Right cardiac atrium (tissue), 5 donors: Measurements from ENCODE around the gene RASA4B. TPM values are rescaled to one million over a fixed set of nuclear protein-coding genes. Genes with fewer than 3 reads are reported as not detected.
"Not testable (repeated sequence)": the region's sequence is repeated elsewhere in the genome, so short reads cannot be mapped to it uniquely, and the experiment has no call there.

Experiments
- ATAC-seq, 2 donors: fragments of 200-7000 bp; cut with Tn5 transposase; one replicate each; pipeline versions ENCODE4 v1.8.0 to v1.9.1; 2020; ENCODE audit warnings: moderate library complexity in 2 of 2, mild to moderate bottlenecking in 1 of 2
- DNase-seq, 3 donors: peaks; one replicate each; pipeline ENCODE4 v3.0.0-alpha.2; 2020
- H3K27ac ChIP-seq: one replicate; pipeline ENCODE4 v1.5.1; 2013; ENCODE audit warnings: mild to moderate bottlenecking, low read length, control low read depth, moderate library complexity
- H3K27me3 ChIP-seq: one replicate; pipeline ENCODE4 v1.6.1; 2013; ENCODE audit not compliant: control insufficient read depth, insufficient read depth
- H3K4me1 ChIP-seq: one replicate; pipeline ENCODE4 v1.6.1; 2013; ENCODE audit warnings: low read length; ENCODE audit not compliant: control insufficient read depth, insufficient read depth
- H3K4me3 ChIP-seq: one replicate; pipeline ENCODE4 v1.5.1; 2013; ENCODE audit warnings: low read length, control low read depth
- H3K9me3 ChIP-seq: one replicate; pipeline ENCODE4 v1.6.1; 2013; ENCODE audit warnings: low read length; ENCODE audit not compliant: control insufficient read depth
- WGBS: extraction: QIAGEN DNeasy Blood & Tissue Kit; methylation state at CpG from one replicate; pipeline ENCODE4 v1.1.7; 2013; 5-methylcytosine and 5-hydroxymethylcytosine counted together
- intact Hi-C, 4 donors: fragments of 100-400 bp; cut with DNase I; formaldehyde crosslinking; loops; one replicate each; pipeline versions ENCODE4 v1.11.0 to v1.14.0; 2022 to 2023
- polyA plus RNA-seq: library from polyadenylated mRNA; stranded (reverse); fragments of 200-250 nt; gene quantifications from one replicate; pipeline ENCODE4 v1.2.3, GENCODE V29; 2013
- total RNA-seq, 4 donors: library from RNA; stranded (reverse); fragmentation: NEBNext Ultra II Directional; extraction: Animal tissue kit (Norgen Biotek cat#: 25700); gene quantifications; one replicate each; pipeline ENCODE4 v1.2.1, GENCODE V29; 2021
- donor health status: healthy with polysubstance abuse.
- donor health status: DM: no; HTN: yes; CAD: no.
- donor health status: DM: no; HTN: no; CAD: no.
- donor health status: DM: no; HTN: yes; CAD: no; lungs with severe emphysema.
- donor health status: DM: yes; HTN: yes; CAD: no.

The RASA4B gene
- total and polyA plus RNA-seq, 5 donors: 3.8 to 12.8 (median 8.5) TPM

- ATAC-seq (peak in 1 of 2 donors; percentile 7), DNase-seq (peak; percentile 41 to 70 (median 65))
- H3K9me3 ChIP-seq, H3K27me3 ChIP-seq, H3K4me3 ChIP-seq, H3K27ac ChIP-seq, intact Hi-C loops, H3K4me1 ChIP-seq: not testable (repeated sequence)
- WGBS: no CpG with 5 or more reads among the region's 7 CpGs
These were observed 14.0 kb upstream of the RASA4B start for GRCh38 chr7:102531583-102531982.

GRCh38 chr7:102527822-102528793, 10.5 kb upstream of the RASA4B start:
- H3K27ac ChIP-seq, H3K27me3 ChIP-seq, H3K9me3 ChIP-seq, H3K4me1 ChIP-seq, intact Hi-C loops, H3K4me3 ChIP-seq: not testable (repeated sequence)
- WGBS: 100% methylated on average over 4 of the region's 13 CpGs
- DNase-seq: peak in 1 of 3 donors; percentile 6
- peak; percentile 10 to 35 for ATAC-seq

- H3K27me3 ChIP-seq, H3K9me3 ChIP-seq, H3K27ac ChIP-seq, H3K4me1 ChIP-seq, H3K4me3 ChIP-seq, intact Hi-C loops: not testable (repeated sequence)
- ATAC-seq (peak; percentile 7 to 19), DNase-seq (peak in 2 of 3 donors; percentile 16)
- 80% methylated on average over 1 of the region's 8 CpGs for WGBS
These were observed 9.6 kb upstream of the RASA4B start for GRCh38 chr7:102527182-102527581.

- H3K9me3 ChIP-seq, intact Hi-C loops, H3K27ac ChIP-seq, H3K27me3 ChIP-seq, H3K4me3 ChIP-seq, H3K4me1 ChIP-seq: not testable (repeated sequence)
- DNase-seq (peak in 2 of 3 donors; percentile 28 to 44), ATAC-seq (peak in 1 of 2 donors; percentile 7)
- WGBS: 71% methylated on average over 1 of the region's 2 CpGs
These were observed 7.2 kb upstream of the RASA4B start for GRCh38 chr7:102524803-102525202.

- H3K27ac ChIP-seq, H3K9me3 ChIP-seq, ATAC-seq, intact Hi-C loops, H3K4me1 ChIP-seq, DNase-seq, H3K27me3 ChIP-seq, H3K4me3 ChIP-seq: not testable (repeated sequence)
- no CpG with 5 or more reads among the region's 5 CpGs for WGBS
These were observed 3.2 kb upstream of the RASA4B start for GRCh38 chr7:102520797-102521196.

GRCh38 chr7:102516951-102517350, 626 bp downstream of the RASA4B start:
- DNase-seq, ATAC-seq, H3K9me3 ChIP-seq, H3K4me1 ChIP-seq, H3K27me3 ChIP-seq, H3K27ac ChIP-seq, H3K4me3 ChIP-seq, intact Hi-C loops: not testable (repeated sequence)
- WGBS: no CpG with 5 or more reads among the region's 10 CpGs

GRCh38 chr7:102515889-102516288, 1.7 kb downstream of the RASA4B start:
- no CpG with 5 or more reads among the region's 3 CpGs for WGBS
- H3K27ac ChIP-seq, H3K27me3 ChIP-seq, intact Hi-C loops, H3K4me3 ChIP-seq, H3K4me1 ChIP-seq, DNase-seq, H3K9me3 ChIP-seq: not testable (repeated sequence)
- peak in 1 of 2 donors; percentile 3 for ATAC-seq

GRCh38 chr7:102514881-102515721, 2.5 kb downstream of the RASA4B start:
- ATAC-seq (peak; percentile 5 to 17), DNase-seq (peak in 1 of 3 donors; percentile 14)
- H3K27me3 ChIP-seq, H3K27ac ChIP-seq, H3K4me1 ChIP-seq, H3K4me3 ChIP-seq, intact Hi-C loops, H3K9me3 ChIP-seq: not testable (repeated sequence)
- WGBS: 14% methylated on average over 2 of the region's 15 CpGs

- H3K27me3 ChIP-seq, intact Hi-C loops, H3K9me3 ChIP-seq, H3K4me1 ChIP-seq: not testable (repeated sequence)
- H3K4me3 ChIP-seq: peak overlapping the region; percentile 30
- 8% methylated on average over 5 of the region's 5 CpGs for WGBS
- ATAC-seq: peak; percentile 2 to 10
- H3K27ac ChIP-seq: peak overlapping the region; percentile 57
- DNase-seq: peak in 2 of 3 donors; percentile 75 to 76
These were observed 4.8 kb downstream of the RASA4B start for GRCh38 chr7:102512642-102513221.

GRCh38 chr7:102511860-102512522, 5.6 kb downstream of the RASA4B start:
- H3K27me3 ChIP-seq, H3K4me3 ChIP-seq, intact Hi-C loops, H3K27ac ChIP-seq, DNase-seq, H3K9me3 ChIP-seq, H3K4me1 ChIP-seq: not testable (repeated sequence)
- peak; percentile 73 to 75 for ATAC-seq
- WGBS: no CpG with 5 or more reads among the region's 30 CpGs
